Stimulated activated CD4-positive, alpha-beta T cell treated with anti-CD3 and anti-CD28 coated beads, Interleukin-15, amount 100 ng/mL, for 1 hour (primary cell): Measurements from ENCODE around the gene ZNF587B.
"Not testable (repeated sequence)": the region's sequence is repeated elsewhere in the genome, so short reads cannot be mapped to it uniquely, and the experiment has no call there.

ENCODE experiments used
- DNase-seq, 2 donors: peaks; one replicate each; pipeline ENCODE4 v3.0.0-alpha.2; 2020; ENCODE audit warnings: low read depth in 1 of 2, low spot score in 1 of 2

The ZNF587B gene

GRCh38 chr19:57830071-57830602 is at the start of gene ZNF587B:
Gene ZNF587B, plus strand, starts transcription at chr19:57830299. Its CDS starts 230 bp downstream, at chr19:57830529.
- DNase-seq: peak in 1 of 2 donors; percentile 25

GRCh38 chr19:57786286-57786685 is 43.8 kb upstream of the ZNF587B start:
- no peak for DNase-seq

GRCh38 chr19:57786906-57787305 is 43.2 kb upstream of the ZNF587B start:
- no peak for DNase-seq

DNA sequence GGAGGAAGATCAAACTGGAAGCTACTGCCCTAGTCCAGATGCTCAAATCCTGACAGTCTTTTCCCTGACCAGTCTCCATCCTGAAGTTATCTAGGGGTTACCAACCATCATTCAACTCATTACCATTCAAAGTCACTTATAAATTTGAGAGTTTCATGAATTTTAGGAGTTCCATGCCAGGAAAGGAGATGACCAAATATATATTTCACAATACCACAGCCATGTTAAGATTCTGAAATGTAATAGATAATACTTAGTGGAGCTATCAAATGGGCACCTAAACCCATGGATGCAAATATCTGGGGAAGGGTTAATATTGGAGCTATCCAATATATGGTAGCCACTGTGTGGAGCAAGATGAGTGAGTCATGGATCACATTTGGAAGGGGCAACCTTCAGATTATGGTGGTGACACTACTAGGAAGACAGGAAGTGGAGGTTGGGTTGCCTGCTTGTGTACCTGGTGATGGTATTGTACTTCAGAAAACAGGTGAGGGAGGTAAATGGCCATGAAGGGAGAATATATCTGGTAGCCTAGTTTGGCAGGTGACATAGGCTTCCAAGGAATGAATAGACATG is 41.9 kb upstream of the ZNF587B start:
- DNase-seq: no peak

- no peak for DNase-seq
Observed at GRCh38 chr19:57789288-57789687, 40.8 kb upstream of the ZNF587B start.

GRCh38 chr19:57796580-57796979 is 33.5 kb upstream of the ZNF587B start:
- DNase-seq: not testable (repeated sequence)

DNA sequence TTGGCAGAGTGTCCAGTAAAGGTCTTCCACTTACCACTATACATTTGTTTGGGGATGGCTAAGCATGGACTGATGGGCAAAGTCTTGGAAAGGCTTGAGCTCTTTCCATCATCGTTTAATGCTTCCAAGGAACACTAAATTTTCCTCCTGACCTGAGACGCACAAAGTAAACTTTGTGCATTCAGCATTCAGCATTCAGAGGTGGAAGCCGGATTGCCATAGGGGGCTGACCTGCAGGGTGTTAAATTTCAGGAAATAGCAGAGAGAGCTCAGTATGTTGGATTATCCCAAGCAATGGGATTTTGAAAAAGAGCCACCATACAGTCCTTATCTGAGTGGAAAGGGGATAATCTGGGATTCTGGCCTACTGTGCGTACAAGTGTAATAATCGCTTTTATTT is 29.4 kb upstream of the ZNF587B start:
- DNase-seq: no peak

DNA sequence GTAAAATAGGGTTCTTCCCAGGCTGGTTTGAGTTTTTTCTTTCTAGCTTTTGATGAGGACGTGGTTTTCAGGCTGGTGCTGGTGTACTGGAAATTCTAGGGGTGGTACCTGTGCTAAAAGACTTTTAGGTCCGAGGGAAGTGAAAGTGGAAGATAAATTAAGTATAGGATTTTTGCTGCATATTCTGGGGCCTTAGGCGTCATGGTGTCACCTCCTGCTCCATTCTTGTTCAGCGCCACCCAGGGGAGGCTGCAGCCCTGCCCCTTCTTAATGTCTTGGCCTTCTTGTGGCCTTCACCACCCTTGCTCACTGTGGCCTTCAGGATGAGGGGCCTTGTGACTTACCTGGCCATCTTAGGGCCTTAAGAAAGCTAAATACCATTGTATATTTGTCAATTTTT is 27.8 kb upstream of the ZNF587B start:
- no peak for DNase-seq

DNA sequence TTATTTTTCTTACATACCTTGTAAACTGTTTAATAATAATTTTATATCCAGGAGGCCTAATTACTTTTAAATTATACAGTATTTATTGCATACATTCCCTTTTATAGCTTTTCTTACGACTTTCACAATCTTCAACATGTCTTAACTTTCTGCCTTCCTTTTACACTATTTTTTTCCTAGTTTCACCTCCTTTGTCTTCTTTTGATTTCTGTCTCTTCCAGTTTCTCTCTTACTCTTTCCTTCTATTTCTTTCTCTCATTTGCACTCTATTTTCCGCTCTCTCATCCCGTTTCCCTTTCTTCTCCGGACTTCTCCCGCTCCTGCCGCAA is 26.9 kb upstream of the ZNF587B start:
- DNase-seq: no peak

DNA sequence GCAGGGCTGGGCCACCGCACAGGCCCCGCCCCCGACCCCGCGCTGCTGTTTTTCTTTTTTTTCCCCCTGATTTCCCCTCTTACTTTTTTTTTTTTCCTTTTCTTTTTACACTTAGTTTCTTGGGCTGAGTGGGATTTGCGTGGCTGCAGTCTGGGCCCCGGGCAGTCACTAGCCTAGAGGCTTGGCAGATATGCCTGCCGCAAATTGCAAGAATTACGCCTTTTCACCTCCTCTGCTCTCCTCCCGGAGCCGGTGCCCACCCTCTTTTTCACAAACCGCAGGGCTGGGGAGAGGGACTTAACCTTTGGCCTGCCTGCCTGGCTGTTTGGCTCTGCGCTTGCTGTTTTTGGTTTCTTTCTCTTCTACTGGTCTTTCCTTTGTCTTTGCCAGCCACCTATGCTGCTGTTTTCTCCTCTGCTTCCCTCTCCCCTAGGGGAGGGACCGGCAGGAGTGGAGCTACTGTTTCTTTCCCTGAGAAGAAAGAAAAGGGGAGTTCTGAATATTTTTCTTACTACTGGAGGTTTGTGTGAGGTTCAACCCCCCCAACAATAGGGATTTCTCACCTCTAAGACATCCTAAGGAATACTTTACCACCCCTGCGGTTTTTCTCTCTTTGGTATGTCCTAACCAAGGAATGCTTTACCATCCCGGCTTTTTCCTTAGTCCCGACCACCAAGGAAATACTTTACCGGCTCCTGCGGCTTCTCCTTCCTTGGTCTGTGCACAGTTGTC is 26.3 kb upstream of the ZNF587B start:
- DNase-seq: no peak

GRCh38 chr19:57807541-57807940 is 22.6 kb upstream of the ZNF587B start:
- no peak for DNase-seq

- not testable (repeated sequence) for DNase-seq
Observed at GRCh38 chr19:57810410-57811295, 19.4 kb upstream of the ZNF587B start.

- no peak for DNase-seq
Observed at GRCh38 chr19:57812226-57812625, 17.9 kb upstream of the ZNF587B start.

- not testable (repeated sequence) for DNase-seq
Observed at GRCh38 chr19:57812975-57813820, 16.9 kb upstream of the ZNF587B start.

- no peak for DNase-seq
Observed at GRCh38 chr19:57813919-57814504, 16.1 kb upstream of the ZNF587B start.

GRCh38 chr19:57814505-57815246 is 15.4 kb upstream of the ZNF587B start, which contains the start of gene ZNF552:
Gene ZNF552, minus strand, starts transcription at chr19:57814913. Its CDS starts 170 bp downstream, at chr19:57814743.
- DNase-seq: peak; percentile 43 to 48

- no peak for DNase-seq
Observed at GRCh38 chr19:57815247-57816075, 14.6 kb upstream of the ZNF587B start.

DNA sequence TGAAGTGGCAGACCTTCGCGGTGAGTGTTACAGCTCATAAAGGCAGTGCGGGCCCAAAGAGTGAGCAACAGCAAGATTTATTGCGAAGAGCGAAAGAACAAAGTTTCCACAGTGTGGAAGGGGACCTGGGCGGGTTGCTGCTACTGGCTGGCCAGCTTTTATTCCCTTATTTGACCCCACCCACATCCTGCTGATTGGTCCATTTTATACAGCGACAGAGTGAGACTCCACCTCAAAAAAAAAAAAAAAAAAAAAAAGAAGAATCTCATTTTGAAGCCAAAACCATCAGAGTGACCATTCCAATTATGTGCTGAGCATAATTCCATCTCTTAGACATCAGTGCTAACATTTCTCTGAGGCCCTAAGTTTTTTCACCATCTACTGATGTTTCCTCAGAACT is 13.4 kb upstream of the ZNF587B start:
- no peak for DNase-seq

GRCh38 chr19:57817976-57818375 is 12.1 kb upstream of the ZNF587B start:
- DNase-seq: no peak
